ENCODE data around the gene SMPD1.
"Not testable (repeated sequence)": the region's sequence is repeated elsewhere in the genome, so short reads cannot be mapped to it uniquely, and the experiment has no call there.

The SMPD1 gene

DNA sequence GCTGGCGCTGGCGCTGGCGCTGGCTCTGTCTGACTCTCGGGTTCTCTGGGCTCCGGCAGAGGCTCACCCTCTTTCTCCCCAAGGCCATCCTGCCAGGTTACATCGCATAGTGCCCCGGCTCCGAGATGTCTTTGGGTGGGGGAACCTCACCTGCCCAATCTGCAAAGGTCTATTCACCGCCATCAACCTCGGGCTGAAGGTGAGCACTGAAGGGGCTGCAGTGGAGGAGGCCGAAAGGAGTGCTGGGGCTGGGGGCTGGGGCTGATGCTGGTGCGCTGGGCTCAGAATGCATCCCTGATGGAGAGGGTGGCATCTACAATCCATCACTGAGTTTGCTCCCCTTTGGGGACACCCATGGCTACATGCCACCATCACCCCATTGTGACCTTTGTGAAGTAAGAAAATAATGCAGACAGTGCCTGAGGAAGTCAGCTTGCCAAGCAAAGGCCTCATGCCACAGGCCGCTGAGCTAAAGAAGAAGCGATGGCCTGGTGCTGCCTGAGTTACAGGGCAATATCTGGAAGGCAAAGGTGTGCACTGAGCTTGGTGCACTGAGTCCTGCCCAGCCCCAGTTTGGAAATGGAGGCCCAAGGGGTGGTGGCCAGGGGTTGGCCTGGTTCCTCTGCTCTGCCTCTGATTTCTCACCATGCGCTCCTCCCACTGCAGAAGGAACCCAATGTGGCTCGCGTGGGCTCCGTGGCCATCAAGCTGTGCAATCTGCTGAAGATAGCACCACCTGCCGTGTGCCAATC is 620 bp downstream of the SMPD1 start:
- no peak for DNase-seq

DNA sequence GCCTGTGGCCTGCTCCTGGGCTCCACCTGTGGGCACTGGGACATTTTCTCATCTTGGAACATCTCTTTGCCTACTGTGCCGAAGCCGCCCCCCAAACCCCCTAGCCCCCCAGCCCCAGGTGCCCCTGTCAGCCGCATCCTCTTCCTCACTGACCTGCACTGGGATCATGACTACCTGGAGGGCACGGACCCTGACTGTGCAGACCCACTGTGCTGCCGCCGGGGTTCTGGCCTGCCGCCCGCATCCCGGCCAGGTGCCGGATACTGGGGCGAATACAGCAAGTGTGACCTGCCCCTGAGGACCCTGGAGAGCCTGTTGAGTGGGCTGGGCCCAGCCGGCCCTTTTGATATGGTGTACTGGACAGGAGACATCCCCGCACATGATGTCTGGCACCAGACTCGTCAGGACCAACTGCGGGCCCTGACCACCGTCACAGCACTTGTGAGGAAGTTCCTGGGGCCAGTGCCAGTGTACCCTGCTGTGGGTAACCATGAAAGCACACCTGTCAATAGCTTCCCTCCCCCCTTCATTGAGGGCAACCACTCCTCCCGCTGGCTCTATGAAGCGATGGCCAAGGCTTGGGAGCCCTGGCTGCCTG is 1.4 kb downstream of the SMPD1 start:
- DNase-seq, result no peak

DNA sequence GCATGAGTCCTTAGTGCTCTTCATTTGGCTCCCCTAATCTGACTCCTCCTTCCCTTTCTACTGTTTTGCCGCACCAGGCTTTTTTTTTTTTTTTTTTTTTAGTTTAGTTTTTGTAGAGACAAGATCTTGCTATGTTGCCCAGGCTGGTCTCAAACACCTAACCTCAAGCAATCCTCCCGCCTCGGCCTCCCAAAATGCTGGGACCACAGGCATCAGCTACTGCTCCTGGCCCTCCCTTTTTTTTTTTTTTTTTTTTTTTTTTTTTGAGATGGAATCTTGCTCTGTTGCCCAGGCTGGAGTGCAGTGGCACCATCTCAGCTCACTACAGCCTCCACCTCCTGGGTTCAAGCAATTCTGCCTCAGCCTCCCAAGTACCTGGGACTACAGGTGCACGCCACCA is 2.0 kb downstream of the SMPD1 start:
- DNase-seq, result not testable (repeated sequence)

- no peak for DNase-seq
These were observed 3.9 kb downstream of the SMPD1 start for GRCh38 chr11:6393989-6394670.

- DNase-seq, result no peak
These were observed 5.3 kb downstream of the SMPD1 start for GRCh38 chr11:6395470-6396060.

DNA sequence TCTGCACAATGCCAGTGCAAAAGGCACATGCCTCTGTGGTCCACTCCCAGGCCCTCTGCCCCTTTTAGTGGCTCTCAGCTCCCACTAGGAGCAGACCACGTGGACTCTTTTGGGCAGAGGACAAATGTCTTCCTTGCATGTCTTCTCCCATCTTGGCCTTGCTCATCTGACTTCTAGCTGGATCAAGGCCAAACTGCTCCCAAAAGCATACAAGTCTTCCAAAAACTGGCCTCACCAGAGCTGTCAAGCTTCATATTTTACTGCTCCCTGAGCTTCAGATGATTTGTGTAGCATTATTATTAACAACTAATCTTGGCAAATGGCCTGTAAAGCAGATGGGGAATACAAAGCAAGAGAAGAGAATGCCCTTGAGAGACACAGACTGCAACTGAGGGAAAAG is 6.9 kb downstream of the SMPD1 start:
- DNase-seq, result no peak

GRCh38 chr11:6397636-6398035 is 7.4 kb downstream of the SMPD1 start:
- DNase-seq, result no peak

DNA sequence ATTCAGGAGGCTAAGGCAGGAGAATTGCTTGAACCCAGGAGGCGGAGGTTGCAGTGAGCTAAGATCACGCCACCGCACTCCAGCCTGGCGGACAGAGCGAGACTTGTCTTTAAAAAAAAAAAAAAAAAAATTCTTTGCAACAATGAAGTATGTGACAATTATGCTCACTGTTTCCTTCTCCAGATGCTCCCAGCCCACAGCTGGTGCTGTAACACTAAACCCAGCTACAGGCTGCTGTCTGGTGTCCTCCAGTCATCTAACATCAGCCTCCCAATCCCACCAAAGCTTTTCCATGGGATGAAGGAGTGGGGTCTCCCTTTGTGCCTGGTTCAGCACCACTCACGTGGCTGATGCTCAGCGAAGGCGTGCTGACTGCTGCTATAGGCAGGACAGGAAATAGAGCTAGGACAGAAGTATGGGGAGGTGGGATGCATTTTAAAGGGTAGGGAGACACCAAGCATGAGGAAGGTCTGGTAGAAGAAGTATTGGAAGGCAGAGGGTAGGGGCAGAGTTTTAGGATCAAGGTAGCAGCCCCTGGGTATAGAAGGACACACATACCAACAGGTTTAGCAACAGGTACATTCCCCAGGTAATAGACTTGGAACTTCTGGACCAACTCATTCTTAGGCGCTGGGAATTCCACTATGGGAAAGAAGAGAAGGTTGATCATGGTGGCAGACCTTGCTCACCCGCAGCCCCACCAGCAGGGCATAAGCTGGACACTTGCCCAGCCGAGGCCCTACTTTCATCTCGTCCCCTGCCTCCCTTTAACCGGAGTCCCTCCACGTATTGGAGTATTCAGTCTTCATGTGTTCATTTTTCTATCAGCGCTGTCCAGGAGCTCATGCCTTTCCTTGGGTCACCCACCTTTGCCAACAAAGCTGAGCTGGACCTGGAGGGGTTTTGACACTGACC is 10.4 kb downstream of the SMPD1 start:
- DNase-seq, result no peak

DNA sequence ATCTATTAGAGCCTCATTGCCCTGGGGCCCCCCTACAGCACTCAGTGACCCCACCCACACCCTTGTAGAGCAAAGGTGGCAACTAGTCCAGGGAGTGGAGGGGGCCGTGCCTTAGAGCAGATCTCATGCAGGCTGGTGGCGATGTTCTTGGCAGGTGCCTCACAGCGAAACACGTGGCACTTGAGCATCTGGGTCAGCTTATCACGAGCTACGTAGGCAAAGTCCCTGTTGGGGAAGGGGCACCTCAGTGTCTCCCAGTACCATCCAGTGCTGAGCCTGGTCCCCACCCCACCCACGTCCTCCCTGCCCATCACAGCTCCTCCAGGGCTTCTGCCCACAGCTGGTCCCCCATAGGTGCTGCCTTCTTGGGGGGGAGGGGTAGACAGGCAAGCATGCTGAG is 11.2 kb downstream of the SMPD1 start:
- no peak for DNase-seq

DNA sequence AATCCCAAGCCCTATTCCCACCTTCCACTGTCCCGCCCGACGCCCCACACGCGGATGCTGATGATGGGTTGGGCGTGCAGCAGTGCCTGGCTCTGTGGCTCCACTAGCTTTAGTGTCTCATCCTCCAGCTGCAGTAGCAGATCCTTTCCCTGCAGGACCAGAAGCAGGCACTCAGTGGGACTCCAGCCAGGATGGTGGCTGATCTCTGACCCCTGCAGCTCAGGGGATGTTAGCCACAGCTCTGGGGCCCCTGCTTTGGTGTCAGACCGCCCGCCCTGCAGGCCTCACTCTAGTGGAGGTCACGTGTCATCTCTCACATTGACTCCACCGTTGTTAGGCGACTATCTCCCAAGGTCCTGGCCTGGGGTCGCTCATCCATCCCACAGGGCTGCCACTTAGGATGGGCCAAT is 11.8 kb downstream of the SMPD1 start:
- DNase-seq, result no peak

DNA sequence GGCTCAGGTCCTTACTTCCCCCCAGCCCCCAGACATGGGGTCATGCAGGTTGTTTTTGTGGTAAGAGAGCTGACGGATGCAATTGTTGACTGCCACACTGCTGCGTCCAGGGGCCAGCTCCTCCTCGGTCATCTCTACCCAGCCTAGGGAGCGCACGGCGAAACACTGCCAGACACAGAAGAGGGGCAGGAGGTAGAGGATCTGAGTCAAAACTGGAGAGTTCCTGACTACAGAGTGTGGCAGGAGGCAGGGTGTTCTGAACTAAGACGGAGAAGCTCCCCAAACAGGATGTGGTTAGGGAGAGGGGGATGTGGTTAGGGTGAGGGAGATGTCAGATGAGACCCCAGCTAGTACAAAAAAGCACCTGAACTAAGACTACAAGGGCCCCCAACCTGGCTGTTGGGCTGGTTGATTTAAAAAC is 12.3 kb downstream of the SMPD1 start:
- no peak for DNase-seq

- no peak for DNase-seq
These were observed 13.3 kb downstream of the SMPD1 start for GRCh38 chr11:6403539-6403938.

DNA sequence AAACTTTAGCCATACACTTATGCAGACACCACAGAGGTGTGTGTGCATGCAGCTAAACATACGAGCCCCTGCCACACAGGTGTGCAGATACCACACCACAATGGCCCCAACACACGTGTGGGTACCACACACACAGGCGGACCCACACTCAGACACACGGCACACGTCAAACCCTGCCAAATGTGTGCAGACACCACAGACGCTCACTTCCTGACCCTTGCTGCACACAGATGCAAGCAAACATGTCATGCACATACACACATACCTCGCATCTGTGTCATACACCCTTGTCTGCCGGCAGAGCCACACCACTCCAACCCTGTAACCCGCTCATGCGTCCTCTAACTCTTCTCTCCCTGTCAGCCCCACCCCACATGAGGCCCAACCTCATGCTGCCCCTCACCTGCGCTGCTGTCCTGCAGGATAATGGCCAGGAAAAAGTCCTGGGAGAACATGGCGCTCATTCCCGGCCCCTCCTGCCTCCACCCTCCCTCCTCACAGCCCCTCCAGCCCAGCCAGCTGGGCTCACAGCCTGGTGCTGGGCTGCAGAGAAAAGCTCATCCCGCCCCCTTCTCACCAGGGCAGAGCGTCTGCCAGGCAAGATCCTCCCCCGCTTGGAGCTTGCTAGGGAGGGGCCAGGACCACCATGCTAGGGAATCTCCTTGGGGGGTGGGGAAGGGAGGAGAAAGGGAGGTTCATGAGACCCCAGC is 14.2 kb downstream of the SMPD1 start:
- DNase-seq, result no peak

GRCh38 chr11:6405052-6405667 is 14.9 kb downstream of the SMPD1 start:
- no peak for DNase-seq

- DNase-seq, result no peak
These were observed 15.6 kb downstream of the SMPD1 start for GRCh38 chr11:6405846-6406245.

DNA sequence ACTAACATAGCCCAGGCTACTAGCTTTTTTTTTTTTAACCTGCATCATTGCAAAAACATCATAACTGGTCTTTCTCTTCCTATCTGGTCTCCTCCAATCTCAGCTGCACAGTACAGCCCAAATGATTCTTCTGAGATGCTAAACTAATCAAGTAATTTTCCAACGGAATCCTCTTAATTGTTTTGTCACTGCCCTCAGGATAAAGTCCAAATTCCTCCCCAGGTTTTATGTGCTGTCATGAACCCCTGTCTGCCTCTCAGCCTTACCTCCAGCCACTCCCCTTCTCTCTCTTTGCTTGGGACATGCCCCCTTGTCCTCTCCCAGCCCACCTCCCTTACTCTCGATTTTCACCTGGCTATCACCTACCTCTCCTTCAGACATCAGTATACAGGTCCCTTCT is 16.1 kb downstream of the SMPD1 start:
- DNase-seq, result no peak

GRCh38 chr11:6410695-6411430 is 20.6 kb downstream of the SMPD1 start:
- DNase-seq, result no peak

GRCh38 chr11:6411594-6412031 is 21.3 kb downstream of the SMPD1 start:
- DNase-seq, result no peak

DNA sequence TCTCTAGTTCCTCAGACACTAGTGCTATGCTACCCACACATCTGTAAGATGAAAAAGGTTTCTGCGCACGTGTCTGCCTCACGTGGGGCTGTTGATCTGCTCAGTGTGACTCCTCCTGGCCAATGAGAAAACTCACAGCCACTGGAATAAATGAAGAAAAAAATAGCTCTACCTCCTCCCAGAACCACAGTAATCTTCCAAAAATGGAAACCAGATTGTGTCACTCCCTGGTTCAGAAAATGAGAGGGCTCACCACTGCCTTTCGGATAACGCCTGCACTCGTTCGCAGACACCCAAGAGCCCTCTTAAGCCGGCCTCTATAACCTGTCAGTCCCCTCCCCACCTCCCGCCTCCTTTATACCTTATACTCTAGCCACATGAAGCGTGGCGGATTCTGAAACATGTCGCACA is 23.5 kb downstream of the SMPD1 start:
- no peak for DNase-seq

- DNase-seq, result no peak
These were observed 24.6 kb downstream of the SMPD1 start for GRCh38 chr11:6414874-6415328.

DNA sequence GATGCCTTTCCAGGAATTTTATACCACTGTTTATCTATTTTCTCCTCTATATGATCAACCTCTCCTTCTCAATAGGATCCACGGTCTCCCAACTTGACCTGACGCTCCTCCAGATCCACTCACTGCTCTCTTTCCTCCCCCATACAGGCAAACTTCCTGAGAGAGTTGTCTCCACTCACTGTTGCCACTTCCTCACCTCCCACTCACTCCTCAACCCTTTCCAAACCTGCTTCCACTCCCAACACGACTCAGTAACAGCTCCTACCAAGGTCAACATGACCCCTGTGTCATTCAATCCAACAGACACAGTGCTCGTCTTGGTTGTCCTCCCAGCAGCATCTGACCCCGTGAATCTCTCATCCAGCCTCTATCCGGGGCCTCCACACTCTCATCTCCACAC is 25.5 kb downstream of the SMPD1 start:
- no peak for DNase-seq
